Transverse colon (tissue), 4 donors: Measurements from ENCODE around the gene PTGDR2.

ENCODE experiments used
- CTCF ChIP-seq, 5 experiments: fragments of 200-600 bp in 3 of 5; fragments of 450-650 bp in 2 of 5; sonication (generic) in 3 of 5; IDR thresholded peaks; 1 replicate in 2 of 5; 2 replicates in 3 of 5; pipeline ENCODE4 v1.5.1; 2016 to 2017; ENCODE audit warnings: antibody characterized with exemption in 5 of 5, inconsistent platforms in 3 of 5, mild to moderate bottlenecking in 2 of 5, moderate library complexity in 1 of 5
- POLR2A ChIP-seq: fragments of 450-650 bp; IDR thresholded peaks from one replicate; pipeline ENCODE4 v1.6.1; 2016; ENCODE audit warnings: antibody characterized with exemption, mild to moderate bottlenecking, moderate library complexity
- POLR2AphosphoS5 ChIP-seq, 3 donors: sonication (generic); formaldehyde crosslinking; IDR thresholded peaks; one replicate each; pipeline ENCODE4 v1.6.1; 2016; ENCODE audit warnings: antibody characterized with exemption in 3 of 3

GRCh38 chr11:60858236-60858635 lies 2.5 kb upstream of the PTGDR2 start:
- no peak for TF ChIP-seq CTCF (IDR thresholded peaks at IDR 0.05)
- no peak for TF ChIP-seq POLR2A
- no peak for TF ChIP-seq POLR2AphosphoS5 (IDR thresholded peaks at IDR 0.05)
